Stomach (tissue), 4 donors: Measurements from ENCODE around the gene VAMP1.
"Not testable (repeated sequence)": the region's sequence is repeated elsewhere in the genome, so short reads cannot be mapped to it uniquely, and the experiment has no call there.

Experiments used
- CTCF ChIP-seq, 7 experiments: fragments of 450-650 bp in 4 of 7; fragments of 200-600 bp in 3 of 7; sonication (generic) in 3 of 7; IDR thresholded peaks; one replicate each; pipeline ENCODE4 v1.5.1; 2016 to 2019; ENCODE audit warnings: antibody characterized with exemption in 7 of 7, control low read depth in 2 of 7, mild to moderate bottlenecking in 1 of 7
- POLR2AphosphoS5 ChIP-seq, 3 donors: sonication (generic); formaldehyde crosslinking; IDR thresholded peaks; one replicate each; pipeline ENCODE4 v1.6.1; 2016; ENCODE audit warnings: antibody characterized with exemption in 3 of 3

- not testable (repeated sequence) for TF ChIP-seq CTCF, POLR2AphosphoS5 (IDR thresholded peaks at IDR 0.05)
Measured at GRCh38 chr12:6497291-6497690, 26.8 kb upstream of the VAMP1 start.
